HepG2 (cell line): Measurements from ENCODE around the gene SNRPD3. TPM values are rescaled to one million over a fixed set of nuclear protein-coding genes. Genes with fewer than 3 reads are reported as not detected.

Experiments
- ATAC-seq: fragments of 200-7000 bp; cut with Tn5 transposase; 3 replicates; pipeline ENCODE4 v1.9.1; 2020; ENCODE audit warnings: mild to moderate bottlenecking, moderate library complexity
- BruUV-seq: library from RNA; stranded (reverse); fragments of 400-500 nt; replicated peaks from 2 replicates; lab custom pipeline; 2021; lab: Mats Ljungman, UMichigan
- CTCF ChIA-PET: fragments of 300-600 bp; formaldehyde crosslinking; extraction: SDS; loops from one replicate; lab custom pipeline; 2021; ENCODE audit warnings: low total read pairs, inconsistent platforms, low intra/inter-chr PET ratio; lab: Yijun Ruan, JAX
- POLR2A ChIA-PET: fragments of 350-600 bp; sonication (Branson Sonifier 250); formaldehyde crosslinking; loops from one replicate; lab custom pipeline; 2020; ENCODE audit warnings: antibody characterized with exemption, inconsistent platforms; lab: Yijun Ruan, JAX
- DNase-seq: peaks from one replicate; pipeline ENCODE4 v3.0.0-alpha.2; 2015; ENCODE audit warnings: low spot score
- FAIRE-seq: peaks from 3 replicates; lab custom pipeline; 2011; peaks lifted over from hg19 to GRCh38; lab: Jason Lieb, UNC
- H2AFZ ChIP-seq: one replicate; pipeline ENCODE4 v1.6.1; 2011; ENCODE audit warnings: low read length, inconsistent platforms
- H3K27ac ChIP-seq: fragments of 300-600 bp; 3 replicates; pipeline ENCODE4 v1.8.0; 2011; ENCODE audit warnings: mixed run types, mild to moderate bottlenecking, mixed read lengths, low read length, inconsistent platforms; ENCODE audit not compliant: insufficient read depth; ENCODE audit errors: extremely low read length
- H3K27me3 ChIP-seq, 2 experiments: fragments of 200-600 bp in 1 of 2; 2 replicates in 1 of 2; 3 replicates in 1 of 2; pipeline versions ENCODE4 v1.6.0 to v1.8.0; 2011; ENCODE audit warnings: low read length in 2 of 2, mild to moderate bottlenecking in 2 of 2, moderate library complexity in 2 of 2, inconsistent platforms in 1 of 2; ENCODE audit not compliant: insufficient read depth in 2 of 2, control insufficient read depth in 1 of 2
- H3K36me3 ChIP-seq, 2 experiments: fragments of 200-600 bp in 1 of 2; replicated peaks in 1 of 2; 2 replicates in 1 of 2; 3 replicates in 1 of 2; pipeline versions ENCODE4 v1.5.1 to v1.8.0; 2011; ENCODE audit warnings: low read length in 2 of 2, inconsistent platforms in 1 of 2; ENCODE audit not compliant: insufficient read depth in 2 of 2, control insufficient read depth in 1 of 2
- H3K4me1 ChIP-seq: 2 replicates; pipeline ENCODE4 v1.5.1; 2012; ENCODE audit warnings: low read length, inconsistent platforms; ENCODE audit not compliant: insufficient read depth
- H3K4me2 ChIP-seq: 2 replicates; pipeline ENCODE4 v1.6.0; 2011; ENCODE audit warnings: low read depth, low read length, inconsistent platforms
- H3K4me3 ChIP-seq, 3 experiments: fragments of 200-600 bp in 1 of 3; sonication (generic), shearing (Covaris generic) in 1 of 3; replicated peaks in 1 of 3; 2 replicates each; pipeline ENCODE4 v1.5.1; 2011 to 2016; ENCODE audit warnings: low read length in 3 of 3, inconsistent platforms in 2 of 3, low read depth in 2 of 3, mild to moderate bottlenecking in 2 of 3, control low read depth in 1 of 3, mixed read lengths in 1 of 3; ENCODE audit not compliant: insufficient read depth in 1 of 3
- H3K79me2 ChIP-seq: one replicate; pipeline ENCODE4 v1.6.1; 2011; ENCODE audit warnings: low read length, inconsistent platforms; ENCODE audit not compliant: insufficient read depth
- H3K9ac ChIP-seq: 2 replicates; pipeline ENCODE4 v1.6.0; 2011; ENCODE audit warnings: mild to moderate bottlenecking, low read depth, low read length, inconsistent platforms; ENCODE audit not compliant: insufficient read depth
- H3K9me3 ChIP-seq: 2 replicates; pipeline ENCODE4 v1.5.1; 2012; ENCODE audit warnings: mild to moderate bottlenecking, low read length
- H4K20me1 ChIP-seq: 2 replicates; pipeline ENCODE4 v1.6.0; 2011; ENCODE audit warnings: inconsistent platforms, mild to moderate bottlenecking, low read length, moderate library complexity; ENCODE audit not compliant: insufficient read depth
- AGO1 ChIP-seq: fragments of 200-400 bp; formaldehyde crosslinking; IDR thresholded peaks from 2 replicates; pipeline ENCODE4 v1.6.1; 2017; ENCODE audit warnings: mild to moderate bottlenecking, low read depth, low read length, moderate library complexity; ENCODE audit not compliant: poor library complexity, severe bottlenecking
- AGO2 ChIP-seq: fragments of 200-400 bp; formaldehyde crosslinking; optimal IDR thresholded peaks from 2 replicates; pipeline ENCODE3; 2017; ENCODE audit warnings: mild to moderate bottlenecking, low read depth, low read length, moderate library complexity
- HMGA1 ChIP-seq: sonication (generic); formaldehyde crosslinking; conservative IDR thresholded peaks from 2 replicates; pipeline ENCODE4 v1.4.0; 2020; ENCODE audit warnings: missing genetic modification reagents
- HNRNPL ChIP-seq: fragments of 200-400 bp; formaldehyde crosslinking; IDR thresholded peaks from 2 replicates; pipeline ENCODE4 v1.6.1; 2017; ENCODE audit warnings: mild to moderate bottlenecking, low read depth, low read length
- MEIS2 ChIP-seq: sonication (generic); formaldehyde crosslinking; IDR thresholded peaks from 2 replicates; pipeline ENCODE4 v1.9.0; 2021; ENCODE audit warnings: mild to moderate bottlenecking, missing genetic modification reagents
- PITX1 ChIP-seq: sonication (generic); formaldehyde crosslinking; IDR thresholded peaks from 2 replicates; pipeline ENCODE4 v1.5.1; 2020; ENCODE audit warnings: mild to moderate bottlenecking, missing genetic modification reagents
- POLR2G ChIP-seq: fragments of 200-400 bp; formaldehyde crosslinking; IDR thresholded peaks from 2 replicates; pipeline ENCODE4 v1.6.1; 2018; ENCODE audit warnings: mild to moderate bottlenecking, low read depth, low read length, moderate library complexity
- RBM22 ChIP-seq: fragments of 200-400 bp; formaldehyde crosslinking; optimal IDR thresholded peaks from 2 replicates; pipeline ENCODE3; 2017; ENCODE audit warnings: mild to moderate bottlenecking, low read length, moderate library complexity
- ZBTB8A ChIP-seq: sonication (generic); formaldehyde crosslinking; IDR thresholded peaks from 2 replicates; pipeline ENCODE4 v1.4.0; 2020; ENCODE audit warnings: mild to moderate bottlenecking, low read depth, missing genetic modification reagents, borderline replicate concordance
- ZC3H13 ChIP-seq: sonication (generic); formaldehyde crosslinking; IDR thresholded peaks from 2 replicates; pipeline ENCODE4 v1.8.1; 2023; ENCODE audit warnings: mild to moderate bottlenecking, missing genetic modification reagents, moderate library complexity
- ZNF383 ChIP-seq: sonication (generic); formaldehyde crosslinking; IDR thresholded peaks from 2 replicates; pipeline ENCODE4 v1.4.0; 2020; ENCODE audit warnings: missing genetic modification reagents, mild to moderate bottlenecking, borderline replicate concordance
- ZNF644 ChIP-seq: IDR thresholded peaks from 2 replicates; pipeline ENCODE4 v1.6.1; 2016; ENCODE audit warnings: low read depth
- ZNF784 ChIP-seq: sonication (generic); formaldehyde crosslinking; IDR thresholded peaks from 2 replicates; pipeline ENCODE4 v1.5.1; 2020; ENCODE audit warnings: missing genetic modification reagents, mild to moderate bottlenecking, borderline replicate concordance
- WGBS: methylation state at CpG from one replicate; pipeline ENCODE4 v1.1.6; 2017; ENCODE audit warnings: low lambda C conversion rate; 5-methylcytosine and 5-hydroxymethylcytosine counted together
- in situ Hi-C: cut with HindIII; loops from 2 replicates; pipeline ENCODE4 v1.10.0; 2017; ENCODE audit warnings: low pct_unique_long_range_greater_than_20kb; ENCODE audit not compliant: extremely low pct_ligation_motif_present
- intact Hi-C: fragments of 100-400 bp; cut with micrococcal nuclease; formaldehyde crosslinking; loops from one replicate; pipeline ENCODE4 v1.10.0; 2022; ENCODE audit not compliant: unreplicated experiment
- polyA plus RNA-seq, 8 experiments: library from polyadenylated mRNA; depleted of rRNA in 3 of 8; stranded (reverse) in 7 of 8; unstranded in 1 of 8; fragments of >200 nt; fragmentation: Illumina TruSeq in 4 of 8; extraction: Trizol in 4 of 8; gene quantifications; 2 replicates each; pipeline versions ENCODE4 v1.2.1 to v1.2.3, GENCODE V29; 2011 to 2016; ENCODE audit warnings: low read depth in 4 of 8, missing spikeins in 1 of 8, mixed read lengths in 1 of 8; ENCODE audit not compliant: insufficient read depth in 1 of 8
- total RNA-seq, 5 experiments: library from RNA; depleted of rRNA; stranded (reverse); fragments of >200 nt; fragmentation: Illumina TruSeq; extraction: Trizol; gene quantifications; 2 replicates each; pipeline ENCODE4 v1.2.3, GENCODE V29; 2016; ENCODE audit warnings: low read depth in 1 of 5
- TF ChIP-seq, protein P1 (sequence below): sonication (generic); formaldehyde crosslinking; IDR thresholded peaks from 2 replicates; pipeline ENCODE4 v1.4.0; 2020; ENCODE audit warnings: missing genetic modification reagents, borderline replicate concordance
- TF ChIP-seq, protein P2 (sequence below): sonication (generic); formaldehyde crosslinking; IDR thresholded peaks from 2 replicates; pipeline ENCODE4 v1.4.0; 2020; ENCODE audit warnings: missing genetic modification reagents, mild to moderate bottlenecking, borderline replicate concordance
- TF ChIP-seq, protein P3 (sequence below): fragments of 450-650 bp; IDR thresholded peaks from 2 replicates; pipeline ENCODE4 v1.6.1; 2017; ENCODE audit warnings: mild to moderate bottlenecking

SNRPD3 gene
- total and polyA plus RNA-seq, 2 of the 13 experiments (the other 11 are each of a cell fraction or from before 2014, with no cell fraction given): 110 to 209 TPM

DNA sequence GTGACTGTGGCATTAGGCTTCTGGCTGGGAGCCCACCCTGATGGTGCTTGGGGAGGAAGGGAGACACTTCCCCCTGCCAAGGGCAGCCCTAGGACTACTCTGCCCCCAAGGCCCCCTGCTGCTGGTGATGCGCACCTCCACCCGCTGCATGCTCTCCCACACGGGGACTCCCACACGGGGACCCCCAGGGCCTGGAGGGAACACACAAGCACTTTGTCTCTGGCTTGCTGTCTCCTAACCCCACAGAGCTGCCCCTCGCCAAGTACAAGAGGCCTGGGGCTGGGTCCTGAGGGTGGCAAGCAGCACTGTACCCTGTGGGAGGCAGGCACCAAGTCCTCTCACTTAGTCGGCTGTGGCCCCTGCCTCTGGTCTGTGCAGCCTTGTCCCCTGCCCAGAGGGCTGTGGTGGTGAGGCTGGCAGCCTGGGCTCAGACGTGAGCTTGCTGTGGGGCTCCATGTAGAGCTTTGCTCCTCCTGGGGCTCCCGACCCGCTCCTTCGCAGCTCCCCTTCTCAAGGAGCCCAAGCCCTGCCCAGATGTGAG is 29.1 kb downstream of the SNRPD3 start:
- H3K9ac ChIP-seq: no peak overlapping the region; the same call in 1 of the 2 replicates
- ATAC-seq (peak; percentile 15), DNase-seq (no peak), FAIRE-seq (no peak)
- POLR2A ChIA-PET: interaction anchor here (1.5 to 4.1 kb wide), 4 partner anchors 9 to 33 kb away, joined by 4 to 80 read pairs (median 38); partner anchors contain the start of genes GGT1, GUCD1, LRRC75B and SNRPD3
- CTCF ChIA-PET: no interaction called here
- peak overlapping the region; percentile 16 for H3K27ac ChIP-seq
- H3K9me3 ChIP-seq: no peaks in the 10 kb centered on the region
- H3K79me2 ChIP-seq: no peaks in the 10 kb centered on the region
- H3K27me3 ChIP-seq: no peaks in the 10 kb centered on the region
- H3K4me3 ChIP-seq: no peak overlapping the region
- intact Hi-C loops: no loop called here
- H3K4me1 ChIP-seq: peaks cover 86% of the 10 kb centered on the region
- no peak overlapping the region for H3K4me2 ChIP-seq
- in situ Hi-C loops: no loop called here
- no CpG with 5 or more reads among the region's 10 CpGs for WGBS
- no TSS peak for BruUV-seq
- H3K36me3 ChIP-seq: peaks cover 8 to 19% of the 10 kb centered on the region in 2 experiments; a peak in 4 of 5 replicates
- no peak overlapping the region for H2AFZ ChIP-seq
- H4K20me1 ChIP-seq: no peaks in the 10 kb centered on the region
- TF ChIP-seq, protein P1, sequence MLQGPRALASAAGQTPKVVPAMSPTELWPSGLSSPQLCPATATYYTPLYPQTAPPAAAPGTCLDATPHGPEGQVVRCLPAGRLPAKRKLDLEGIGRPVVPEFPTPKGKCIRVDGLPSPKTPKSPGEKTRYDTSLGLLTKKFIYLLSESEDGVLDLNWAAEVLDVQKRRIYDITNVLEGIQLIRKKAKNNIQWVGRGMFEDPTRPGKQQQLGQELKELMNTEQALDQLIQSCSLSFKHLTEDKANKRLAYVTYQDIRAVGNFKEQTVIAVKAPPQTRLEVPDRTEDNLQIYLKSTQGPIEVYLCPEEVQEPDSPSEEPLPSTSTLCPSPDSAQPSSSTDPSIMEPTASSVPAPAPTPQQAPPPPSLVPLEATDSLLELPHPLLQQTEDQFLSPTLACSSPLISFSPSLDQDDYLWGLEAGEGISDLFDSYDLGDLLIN (CRISPR knock-in tag): no peak
- TF ChIP-seq ZNF644 (CRISPR knock-in tag) (no peak), POLR2G (0 out of 2 replicates have a peak, but pooled peaks have one; percentile 19), ZBTB8A (CRISPR knock-in tag) (no peak), ZNF383 (CRISPR knock-in tag) (no peak), AGO1 (peak; percentile 79), MEIS2 (CRISPR knock-in tag) (no peak), AGO2 (peak; percentile 93), HMGA1 (CRISPR knock-in tag) (no peak), ZC3H13 (CRISPR knock-in tag) (0 out of 2 replicates have a peak, but pooled peaks have one; percentile 26), ZNF784 (CRISPR knock-in tag) (no peak), HNRNPL (0 out of 2 replicates have a peak, but pooled peaks have one; percentile 62), RBM22 (no peak), PITX1 (CRISPR knock-in tag) (0 out of 2 replicates have a peak, but pooled peaks have one; percentile 31)
- TF ChIP-seq, protein P2, sequence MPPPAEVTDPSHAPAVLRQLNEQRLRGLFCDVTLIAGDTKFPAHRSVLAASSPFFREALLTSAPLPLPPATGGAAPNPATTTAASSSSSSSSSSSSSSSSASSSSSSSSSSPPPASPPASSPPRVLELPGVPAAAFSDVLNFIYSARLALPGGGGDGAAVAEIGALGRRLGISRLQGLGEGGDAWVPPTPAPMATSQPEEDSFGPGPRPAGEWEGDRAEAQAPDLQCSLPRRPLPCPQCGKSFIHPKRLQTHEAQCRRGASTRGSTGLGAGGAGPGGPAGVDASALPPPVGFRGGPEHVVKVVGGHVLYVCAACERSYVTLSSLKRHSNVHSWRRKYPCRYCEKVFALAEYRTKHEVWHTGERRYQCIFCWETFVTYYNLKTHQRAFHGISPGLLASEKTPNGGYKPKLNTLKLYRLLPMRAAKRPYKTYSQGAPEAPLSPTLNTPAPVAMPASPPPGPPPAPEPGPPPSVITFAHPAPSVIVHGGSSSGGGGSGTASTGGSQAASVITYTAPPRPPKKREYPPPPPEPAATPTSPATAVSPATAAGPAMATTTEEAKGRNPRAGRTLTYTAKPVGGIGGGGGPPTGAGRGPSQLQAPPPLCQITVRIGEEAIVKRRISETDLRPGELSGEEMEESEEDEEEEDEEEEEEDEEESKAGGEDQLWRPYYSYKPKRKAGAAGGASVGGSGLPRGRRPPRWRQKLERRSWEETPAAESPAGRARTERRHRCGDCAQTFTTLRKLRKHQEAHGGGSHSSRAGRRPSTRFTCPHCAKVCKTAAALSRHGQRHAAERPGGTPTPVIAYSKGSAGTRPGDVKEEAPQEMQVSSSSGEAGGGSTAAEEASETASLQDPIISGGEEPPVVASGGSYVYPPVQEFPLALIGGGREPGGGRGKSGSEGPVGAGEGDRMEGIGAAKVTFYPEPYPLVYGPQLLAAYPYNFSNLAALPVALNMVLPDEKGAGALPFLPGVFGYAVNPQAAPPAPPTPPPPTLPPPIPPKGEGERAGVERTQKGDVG: no peak
- TF ChIP-seq, protein P3, sequence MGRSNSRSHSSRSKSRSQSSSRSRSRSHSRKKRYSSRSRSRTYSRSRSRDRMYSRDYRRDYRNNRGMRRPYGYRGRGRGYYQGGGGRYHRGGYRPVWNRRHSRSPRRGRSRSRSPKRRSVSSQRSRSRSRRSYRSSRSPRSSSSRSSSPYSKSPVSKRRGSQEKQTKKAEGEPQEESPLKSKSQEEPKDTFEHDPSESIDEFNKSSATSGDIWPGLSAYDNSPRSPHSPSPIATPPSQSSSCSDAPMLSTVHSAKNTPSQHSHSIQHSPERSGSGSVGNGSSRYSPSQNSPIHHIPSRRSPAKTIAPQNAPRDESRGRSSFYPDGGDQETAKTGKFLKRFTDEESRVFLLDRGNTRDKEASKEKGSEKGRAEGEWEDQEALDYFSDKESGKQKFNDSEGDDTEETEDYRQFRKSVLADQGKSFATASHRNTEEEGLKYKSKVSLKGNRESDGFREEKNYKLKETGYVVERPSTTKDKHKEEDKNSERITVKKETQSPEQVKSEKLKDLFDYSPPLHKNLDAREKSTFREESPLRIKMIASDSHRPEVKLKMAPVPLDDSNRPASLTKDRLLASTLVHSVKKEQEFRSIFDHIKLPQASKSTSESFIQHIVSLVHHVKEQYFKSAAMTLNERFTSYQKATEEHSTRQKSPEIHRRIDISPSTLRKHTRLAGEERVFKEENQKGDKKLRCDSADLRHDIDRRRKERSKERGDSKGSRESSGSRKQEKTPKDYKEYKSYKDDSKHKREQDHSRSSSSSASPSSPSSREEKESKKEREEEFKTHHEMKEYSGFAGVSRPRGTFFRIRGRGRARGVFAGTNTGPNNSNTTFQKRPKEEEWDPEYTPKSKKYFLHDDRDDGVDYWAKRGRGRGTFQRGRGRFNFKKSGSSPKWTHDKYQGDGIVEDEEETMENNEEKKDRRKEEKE: no peak
